Stimulated activated CD4-positive, alpha-beta T cell treated with anti-CD3 and anti-CD28 coated beads, Interleukin-1b, Interleukin-23, amount 100 ng/mL, for 24 hours (primary cell): ENCODE results near the gene LMOD1.
"Not testable (repeated sequence)": the region's sequence is repeated elsewhere in the genome, so short reads cannot be mapped to it uniquely, and the experiment has no call there.

Experiments
- DNase-seq, 4 experiments: peaks; one replicate each; pipeline ENCODE4 v3.0.0-alpha.2; 2020; ENCODE audit warnings: low read depth in 4 of 4, low spot score in 1 of 4

The LMOD1 gene

GRCh38 chr1:201916649-201917249, 29.6 kb downstream of the LMOD1 start:
- DNase-seq, result no peak

GRCh38 chr1:201914456-201915235, 31.7 kb downstream of the LMOD1 start:
- no peak for DNase-seq

- DNase-seq, result no peak
Measured at GRCh38 chr1:201912832-201913231, 33.5 kb downstream of the LMOD1 start.

- no peak for DNase-seq
Measured at GRCh38 chr1:201911826-201912571, 34.3 kb downstream of the LMOD1 start.

GRCh38 chr1:201907621-201908020, 38.7 kb downstream of the LMOD1 start:
- no peak for DNase-seq

- no peak for DNase-seq
Measured at GRCh38 chr1:201906336-201906735, 40.0 kb downstream of the LMOD1 start.

- DNase-seq, result no peak
Measured at GRCh38 chr1:201905234-201905890, 41.0 kb downstream of the LMOD1 start.

GRCh38 chr1:201904579-201904978, 41.8 kb downstream of the LMOD1 start:
- DNase-seq, result no peak

- no peak for DNase-seq
Measured at GRCh38 chr1:201903135-201903534, 43.2 kb downstream of the LMOD1 start.

- no peak for DNase-seq
Measured at GRCh38 chr1:201902198-201902597, 44.1 kb downstream of the LMOD1 start.

GRCh38 chr1:201901036-201901435, 45.3 kb downstream of the LMOD1 start:
- not testable (repeated sequence) for DNase-seq

- DNase-seq, result no peak
Measured at GRCh38 chr1:201900476-201900875, 45.9 kb downstream of the LMOD1 start.

- DNase-seq, result no peak
Measured at GRCh38 chr1:201899683-201900429, 46.5 kb downstream of the LMOD1 start.

GRCh38 chr1:201898992-201899391, 47.4 kb downstream of the LMOD1 start:
- DNase-seq, result no peak

GRCh38 chr1:201898240-201898894, 48.0 kb downstream of the LMOD1 start:
- DNase-seq, result no peak

GRCh38 chr1:201896951-201897391, 49.4 kb downstream of the LMOD1 start:
- DNase-seq, result no peak

GRCh38 chr1:201895913-201896807, 50.2 kb downstream of the LMOD1 start:
- DNase-seq, result peak; percentile 52 to 78 (median 64)

- no peak for DNase-seq
Measured at GRCh38 chr1:201895120-201895665, 51.2 kb downstream of the LMOD1 start.
